H1 (cell line): Measurements from ENCODE around the gene IQUB.
"Not testable (repeated sequence)": the region's sequence is repeated elsewhere in the genome, so short reads cannot be mapped to it uniquely, and the experiment has no call there.

Experiments
- ATF2 ChIP-seq: IDR thresholded peaks from 2 replicates; pipeline ENCODE4 v1.6.1; 2012; ENCODE audit warnings: low read length, inconsistent platforms
- CTCF ChIP-seq, 3 experiments: IDR thresholded peaks; 1 replicate in 2 of 3; 2 replicates in 1 of 3; pipeline versions ENCODE4 v1.5.1 to v1.6.1; 2011; ENCODE audit warnings: low read length in 3 of 3, mild to moderate bottlenecking in 3 of 3, inconsistent platforms in 2 of 3, low read depth in 1 of 3, moderate library complexity in 1 of 3; ENCODE audit not compliant: insufficient read depth in 1 of 3; ENCODE audit errors: control extremely low read depth in 1 of 3
- EP300 ChIP-seq, 2 experiments: IDR thresholded peaks; 1 replicate in 1 of 2; 2 replicates in 1 of 2; pipeline ENCODE4 v1.6.1; 2011 to 2012; ENCODE audit warnings: low read depth in 2 of 2, low read length in 2 of 2, mild to moderate bottlenecking in 2 of 2, borderline replicate concordance in 1 of 2, inconsistent platforms in 1 of 2, moderate library complexity in 1 of 2
- EZH2 ChIP-seq: fragments of 200-600 bp; sonication (generic); IDR thresholded peaks from 2 replicates; pipeline ENCODE4 v1.7.1; 2012; ENCODE audit warnings: low read depth, mild to moderate bottlenecking, moderate library complexity, low read length, inconsistent platforms; ENCODE audit not compliant: severe bottlenecking
- GTF2F1 ChIP-seq: IDR thresholded peaks from 2 replicates; pipeline ENCODE4 v1.6.1; 2012; ENCODE audit warnings: low read depth, low read length, improper control_type of control experiment, borderline replicate concordance
- JUN ChIP-seq: IDR thresholded peaks from 2 replicates; pipeline ENCODE4 v1.6.1; 2011; ENCODE audit warnings: low read depth, mild to moderate bottlenecking, improper control_type of control experiment, low read length
- JUND ChIP-seq: IDR thresholded peaks from 2 replicates; pipeline ENCODE4 v1.6.1; 2011; ENCODE audit warnings: mild to moderate bottlenecking, improper control_type of control experiment, low read length
- MAX ChIP-seq: IDR thresholded peaks from 2 replicates; pipeline ENCODE4 v1.6.1; 2012; ENCODE audit warnings: inconsistent platforms
- POLR2A ChIP-seq, 2 experiments: IDR thresholded peaks; 1 replicate in 1 of 2; 2 replicates in 1 of 2; pipeline ENCODE4 v1.6.1; 2011; ENCODE audit warnings: low read depth in 2 of 2, low read length in 2 of 2, mild to moderate bottlenecking in 2 of 2; ENCODE audit errors: control extremely low read depth in 1 of 2
- POLR2AphosphoS5 ChIP-seq: IDR thresholded peaks from 2 replicates; pipeline ENCODE4 v1.6.1; 2011; ENCODE audit warnings: low read depth, low read length
- SIN3A ChIP-seq, 2 experiments: IDR thresholded peaks in 1 of 2; conservative IDR thresholded peaks in 1 of 2; 2 replicates each; pipeline ENCODE4 v1.6.1; 2011 to 2012; ENCODE audit warnings: low read length in 2 of 2, improper control_type of control experiment in 1 of 2, low read depth in 1 of 2, mild to moderate bottlenecking in 1 of 2
- SP1 ChIP-seq: IDR thresholded peaks from 2 replicates; pipeline ENCODE4 v1.6.1; 2011; ENCODE audit warnings: low read depth, low read length
- TAF1 ChIP-seq: IDR thresholded peaks from 2 replicates; pipeline ENCODE4 v1.6.1; 2011; ENCODE audit warnings: mild to moderate bottlenecking, low read depth, low read length

- TF ChIP-seq ATF2; JUND; CTCF (IDR thresholded peaks at IDR 0.05; ENCODE audit: control extremely low read depth in 1 of 3, insufficient read depth in 1 of 3, low read depth in 1 of 3, low read length in 3 of 3); POLR2A (IDR thresholded peaks at IDR 0.05; ENCODE audit: control extremely low read depth in 1 of 2, low read depth in 2 of 2, low read length in 2 of 2); POLR2AphosphoS5; SIN3A (conservative IDR thresholded peaks at IDR 0.05 in 1 of 2, IDR thresholded peaks at IDR 0.05 in 1 of 2; ENCODE audit: low read depth in 1 of 2, low read length in 2 of 2); SP1; EZH2; MAX; EP300 (IDR thresholded peaks at IDR 0.05; ENCODE audit: borderline replicate concordance in 1 of 2, low read depth in 2 of 2, low read length in 2 of 2); TAF1; GTF2F1; JUN: not testable (repeated sequence)
Measured at GRCh38 chr7:123526533-123526932, 7.9 kb downstream of the IQUB start.
